ENCODE measurements around the gene PPP4C. TPM values are rescaled to one million over a fixed set of nuclear protein-coding genes. Genes with fewer than 3 reads are reported as not detected.

Gene PPP4C
- total RNA-seq, 1 donor = 154 TPM

GRCh38 chr16:30068750-30069610, 6.8 kb upstream of the PPP4C start:
- TF ChIP-seq CTCF (IDR thresholded peaks at IDR 0.05; ENCODE audit: insufficient read depth, low read length) = peak; percentile 64
- H3K4me3 ChIP-seq (ENCODE audit: low read depth, low read length) = peak overlapping the region; percentile 38
- peak; percentile 31 for DNase-seq (ENCODE audit: low read depth)

- no peak for TF ChIP-seq CTCF (IDR thresholded peaks at IDR 0.05; ENCODE audit: insufficient read depth, low read length)
- DNase-seq (ENCODE audit: low read depth) = no peak
- H3K4me3 ChIP-seq (ENCODE audit: low read depth, low read length) = peak overlapping the region; percentile 38
Measured at GRCh38 chr16:30069611-30070462, 6.0 kb upstream of the PPP4C start.

GRCh38 chr16:30070490-30070889, 5.3 kb upstream of the PPP4C start:
- no peak for DNase-seq (ENCODE audit: low read depth)
- no peak overlapping the region for H3K4me3 ChIP-seq (ENCODE audit: low read depth, low read length)
- TF ChIP-seq CTCF (IDR thresholded peaks at IDR 0.05; ENCODE audit: insufficient read depth, low read length) = no peak

- peak; percentile 31 for DNase-seq (ENCODE audit: low read depth)
- H3K4me3 ChIP-seq (ENCODE audit: low read depth, low read length) = peak overlapping the region; percentile 97
Measured at GRCh38 chr16:30076276-30076791, 540 bp downstream of the PPP4C start.

GRCh38 chr16:30077656-30078055, 1.9 kb downstream of the PPP4C start:
- TF ChIP-seq CTCF (IDR thresholded peaks at IDR 0.05; ENCODE audit: insufficient read depth, low read length) = no peak
- H3K4me3 ChIP-seq (ENCODE audit: low read depth, low read length) = peak overlapping the region; percentile 97
- peak; percentile 43 for DNase-seq (ENCODE audit: low read depth)

More at GRCh38 chr16:30076276-30076791, 540 bp downstream of the PPP4C start:
- no peak for TF ChIP-seq CTCF (IDR thresholded peaks at IDR 0.05; ENCODE audit: insufficient read depth, low read length)

- TF ChIP-seq CTCF (IDR thresholded peaks at IDR 0.05; ENCODE audit: insufficient read depth, low read length) = no peak
- H3K4me3 ChIP-seq (ENCODE audit: low read depth, low read length) = no peak overlapping the region
- no peak for DNase-seq (ENCODE audit: low read depth)
Measured at GRCh38 chr16:30078744-30079143, 3.0 kb downstream of the PPP4C start.

Measured in fibroblast of the aortic adventitia (primary cell).